Activated CD4-positive, alpha-beta memory T cell treated with anti-CD3 and anti-CD28 coated beads for 36 hours (primary cell): Measurements from ENCODE around the gene SH3RF3. TPM values are rescaled to one million over a fixed set of nuclear protein-coding genes. Genes with fewer than 3 reads are reported as not detected.

Experiments
- CTCF ChIA-PET: fragments of 350-600 bp; sonication (Branson Sonifier 250); formaldehyde crosslinking; loops from one replicate; lab custom pipeline; 2021; ENCODE audit warnings: antibody characterized with exemption, inconsistent platforms; lab: Charles Lee
- POLR2A ChIA-PET: fragments of 350-600 bp; sonication (Branson Sonifier 250); formaldehyde crosslinking; loops from one replicate; lab custom pipeline; 2021; ENCODE audit warnings: antibody characterized with exemption; lab: Charles Lee
- DNase-seq: peaks from one replicate; pipeline ENCODE4 v3.0.0-alpha.2; 2020
- H3K27ac Mint-ChIP-seq: one replicate; pipeline ENCODE4 v1.8.0; 2021; ENCODE audit warnings: mixed read lengths
- H3K27me3 Mint-ChIP-seq: one replicate; pipeline ENCODE4 v1.8.0; 2021; ENCODE audit warnings: mixed read lengths
- H3K36me3 Mint-ChIP-seq: one replicate; pipeline ENCODE4 v1.8.0; 2021; ENCODE audit warnings: mixed read lengths
- H3K4me1 Mint-ChIP-seq: one replicate; pipeline ENCODE4 v1.8.0; 2021; ENCODE audit warnings: low read depth, mixed read lengths
- H3K4me3 Mint-ChIP-seq: one replicate; pipeline ENCODE4 v1.8.0; 2021; ENCODE audit warnings: mild to moderate bottlenecking, mixed read lengths
- H3K9me3 Mint-ChIP-seq: one replicate; pipeline ENCODE4 v1.8.0; 2021; ENCODE audit warnings: mixed read lengths
- intact Hi-C: fragments of 100-400 bp; cut with micrococcal nuclease; formaldehyde crosslinking; loops from one replicate; pipeline ENCODE4 v1.15.1; 2023
- total RNA-seq, 2 experiments: library from RNA; stranded (reverse); gene quantifications; one replicate each; pipeline ENCODE4 v1.2.3, GENCODE V29; 2021

The SH3RF3 gene
- under 1 TPM; 0.33 to 0.34 TPM for total RNA-seq

- peak; percentile 30 for DNase-seq
- POLR2A ChIA-PET: no interaction called here
- Mint-ChIP-seq H3K27me3 (peaks cover 38% of the 10 kb centered on the region), H3K4me1 (peaks cover 11% of the 10 kb centered on the region), H3K27ac (no peak within 1 kb of the TSS), H3K36me3 (no peaks in the 10 kb centered on the region), H3K4me3 (peak within 1 kb of the TSS; percentile 69), H3K9me3 (no peaks in the 10 kb centered on the region)
- CTCF ChIA-PET: interaction anchor here (0.5 to 4.8 kb wide), 3 partner anchors 251 to 391 kb away, joined by 3 to 72 read pairs (median 3); no protein-coding TSS in a partner anchor
- intact Hi-C loops: loop anchor here (5.0 kb wide), 1 partner anchor 219 kb away; no protein-coding TSS in a partner anchor
Measured at GRCh38 chr2:109128616-109129355, at the start of gene SH3RF3. Gene SH3RF3, plus strand, starts transcription at chr2:109129205.

- H3K9me3 Mint-ChIP-seq: no peaks in the 10 kb centered on the region
- intact Hi-C loops: no loop called here
- no peak overlapping the region for H3K4me3 Mint-ChIP-seq
- H3K27me3 Mint-ChIP-seq: no peaks in the 10 kb centered on the region
- no peak for DNase-seq
- H3K4me1 Mint-ChIP-seq: peaks cover 5% of the 10 kb centered on the region
- H3K27ac Mint-ChIP-seq: no peak overlapping the region
- CTCF ChIA-PET: no interaction called here
- no peaks in the 10 kb centered on the region for H3K36me3 Mint-ChIP-seq
- POLR2A ChIA-PET: no interaction called here
Measured at GRCh38 chr2:109079590-109079989, 49.4 kb upstream of the SH3RF3 start.

DNA sequence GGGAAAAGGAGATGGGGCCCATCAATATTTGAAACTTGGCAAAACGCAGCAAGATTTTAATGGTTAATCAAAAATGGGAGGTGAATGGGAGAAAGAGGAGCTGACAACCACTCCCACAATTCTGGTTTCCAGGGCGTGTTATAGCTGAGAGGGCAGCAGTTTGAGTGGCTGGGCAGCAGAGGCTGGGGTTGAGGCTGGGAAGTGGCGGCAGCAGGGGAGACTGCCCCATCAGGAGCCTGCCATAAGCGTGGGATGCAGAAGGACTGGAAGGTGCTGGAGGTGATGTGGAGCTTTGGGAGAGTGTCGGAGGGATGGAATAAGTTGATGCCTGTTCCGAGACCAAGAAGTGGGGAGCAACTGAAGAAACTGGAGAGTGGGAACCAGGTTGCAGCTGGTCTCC, 48.9 kb upstream of the SH3RF3 start:
- Mint-ChIP-seq H3K27ac (no peak overlapping the region), H3K36me3 (no peaks in the 10 kb centered on the region), H3K4me3 (no peak overlapping the region), H3K27me3 (no peaks in the 10 kb centered on the region), H3K9me3 (no peaks in the 10 kb centered on the region), H3K4me1 (peaks cover 4% of the 10 kb centered on the region)
- no peak for DNase-seq
- CTCF ChIA-PET: interaction anchor here (0.5 kb wide), 1 partner anchor 312 kb away, joined by 3 read pairs; no protein-coding TSS in a partner anchor
- intact Hi-C loops: no loop called here
- POLR2A ChIA-PET: no interaction called here

- POLR2A ChIA-PET: no interaction called here
- H3K27ac Mint-ChIP-seq: no peak overlapping the region
- no peaks in the 10 kb centered on the region for H3K27me3 Mint-ChIP-seq
- intact Hi-C loops: no loop called here
- DNase-seq: no peak
- no peaks in the 10 kb centered on the region for H3K36me3 Mint-ChIP-seq
- CTCF ChIA-PET: interaction anchor here (0.5 kb wide), 1 partner anchor 312 kb away, joined by 3 read pairs; no protein-coding TSS in a partner anchor
- H3K4me1 Mint-ChIP-seq: no peaks in the 10 kb centered on the region
- H3K4me3 Mint-ChIP-seq: no peak overlapping the region
- H3K9me3 Mint-ChIP-seq: no peaks in the 10 kb centered on the region
Measured at GRCh38 chr2:109080757-109081156, 48.2 kb upstream of the SH3RF3 start.

GRCh38 chr2:109081374-109081773, 47.6 kb upstream of the SH3RF3 start:
- Mint-ChIP-seq H3K27ac (no peak overlapping the region), H3K4me3 (no peak overlapping the region), H3K36me3 (no peaks in the 10 kb centered on the region), H3K27me3 (no peaks in the 10 kb centered on the region), H3K9me3 (no peaks in the 10 kb centered on the region), H3K4me1 (no peaks in the 10 kb centered on the region)
- ChIA-PET CTCF (no interaction called here), POLR2A (no interaction called here)
- intact Hi-C loops: no loop called here
- DNase-seq: no peak

DNA sequence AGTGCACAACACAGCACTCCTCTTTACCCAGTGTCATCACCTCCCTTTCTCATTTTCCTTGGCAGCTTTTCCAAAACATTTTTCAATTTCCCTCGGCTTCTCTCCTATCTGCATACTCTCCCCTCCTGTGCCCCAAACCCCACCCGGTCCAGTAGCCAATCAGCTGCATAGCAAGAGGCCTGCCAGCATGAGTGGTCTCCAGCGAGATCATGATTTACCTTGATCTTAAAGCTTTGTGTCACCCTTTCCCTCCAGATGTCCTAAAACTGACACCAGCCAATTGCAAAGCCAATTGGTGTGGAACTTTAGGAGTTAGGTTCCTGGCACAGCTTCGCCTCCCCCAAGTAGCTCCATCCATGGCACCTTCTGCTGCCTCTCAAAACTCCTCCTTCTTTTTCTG, 45.2 kb upstream of the SH3RF3 start:
- no peak for DNase-seq
- Mint-ChIP-seq H3K9me3 (no peaks in the 10 kb centered on the region), H3K4me1 (peaks cover 3% of the 10 kb centered on the region), H3K27me3 (peaks cover under 1% of the 10 kb centered on the region), H3K4me3 (no peak overlapping the region), H3K27ac (no peak overlapping the region), H3K36me3 (no peaks in the 10 kb centered on the region)
- intact Hi-C loops: no loop called here
- ChIA-PET POLR2A (no interaction called here), CTCF (no interaction called here)

GRCh38 chr2:109084341-109084740, 44.7 kb upstream of the SH3RF3 start:
- POLR2A ChIA-PET: no interaction called here
- Mint-ChIP-seq H3K36me3 (no peaks in the 10 kb centered on the region), H3K4me1 (peaks cover 3% of the 10 kb centered on the region), H3K27ac (no peak overlapping the region), H3K9me3 (no peaks in the 10 kb centered on the region), H3K4me3 (no peak overlapping the region), H3K27me3 (peaks cover 2% of the 10 kb centered on the region)
- intact Hi-C loops: no loop called here
- DNase-seq: no peak
- CTCF ChIA-PET: no interaction called here

- intact Hi-C loops: no loop called here
- no peaks in the 10 kb centered on the region for H3K36me3 Mint-ChIP-seq
- H3K4me1 Mint-ChIP-seq: peaks cover 3% of the 10 kb centered on the region
- H3K27ac Mint-ChIP-seq: no peak overlapping the region
- DNase-seq: no peak
- POLR2A ChIA-PET: no interaction called here
- H3K9me3 Mint-ChIP-seq: peaks cover 2% of the 10 kb centered on the region
- peaks cover 2% of the 10 kb centered on the region for H3K27me3 Mint-ChIP-seq
- CTCF ChIA-PET: no interaction called here
- no peak overlapping the region for H3K4me3 Mint-ChIP-seq
Measured at GRCh38 chr2:109085912-109086742, 42.9 kb upstream of the SH3RF3 start.

- Mint-ChIP-seq H3K9me3 (peaks cover 2% of the 10 kb centered on the region), H3K36me3 (no peaks in the 10 kb centered on the region), H3K27ac (no peak overlapping the region), H3K4me1 (peaks cover 3% of the 10 kb centered on the region), H3K4me3 (no peak overlapping the region), H3K27me3 (peaks cover 2% of the 10 kb centered on the region)
- no peak for DNase-seq
- POLR2A ChIA-PET: no interaction called here
- CTCF ChIA-PET: no interaction called here
- intact Hi-C loops: no loop called here
Measured at GRCh38 chr2:109086743-109087020, 42.3 kb upstream of the SH3RF3 start.

GRCh38 chr2:109087055-109087663, 41.8 kb upstream of the SH3RF3 start:
- CTCF ChIA-PET: no interaction called here
- H3K27ac Mint-ChIP-seq: no peak overlapping the region
- H3K27me3 Mint-ChIP-seq: peaks cover 2% of the 10 kb centered on the region
- H3K36me3 Mint-ChIP-seq: no peaks in the 10 kb centered on the region
- H3K4me3 Mint-ChIP-seq: no peak overlapping the region
- intact Hi-C loops: no loop called here
- H3K9me3 Mint-ChIP-seq: peaks cover 2% of the 10 kb centered on the region
- POLR2A ChIA-PET: no interaction called here
- peaks cover 3% of the 10 kb centered on the region for H3K4me1 Mint-ChIP-seq
- DNase-seq: no peak

DNA sequence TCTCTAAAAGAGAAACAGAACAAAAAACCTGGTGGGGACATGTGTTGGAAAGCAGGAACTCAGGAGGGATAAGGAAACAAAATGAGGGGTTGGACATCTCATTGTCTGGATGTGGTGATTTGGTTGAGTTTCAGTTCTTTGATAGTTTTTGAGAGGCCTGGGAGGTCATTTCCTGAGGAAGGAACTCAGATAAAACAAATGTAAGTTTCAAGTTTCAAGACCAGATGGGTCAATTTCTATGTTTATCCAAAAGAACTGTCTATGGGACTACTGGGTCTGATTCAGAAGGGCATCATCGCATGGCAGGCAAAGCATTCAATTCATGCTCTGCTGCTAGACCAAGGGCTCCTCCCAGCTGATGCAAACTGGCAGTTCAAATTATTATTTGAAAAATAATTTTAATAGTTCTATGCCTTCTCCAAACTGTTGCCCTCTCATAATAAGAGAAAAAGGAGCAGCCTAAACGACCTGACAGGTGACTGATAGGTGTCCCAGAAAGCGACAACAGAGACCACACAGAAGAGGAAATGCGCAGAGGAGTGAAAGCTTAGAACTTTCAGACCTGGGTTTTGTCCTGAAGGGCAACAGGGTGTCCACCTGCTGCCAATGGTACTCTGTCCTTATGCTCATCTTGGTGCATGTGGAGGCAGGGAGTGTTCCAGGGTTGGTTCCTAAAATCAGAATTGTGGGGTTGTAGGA, 39.3 kb upstream of the SH3RF3 start:
- H3K27ac Mint-ChIP-seq: no peak overlapping the region

GRCh38 chr2:109091526-109091925, 37.5 kb upstream of the SH3RF3 start:
- ChIA-PET POLR2A (no interaction called here), CTCF (no interaction called here)

More for the DNA sequence above, 39.3 kb upstream of the SH3RF3 start:
- ChIA-PET CTCF (no interaction called here), POLR2A (no interaction called here)
- intact Hi-C loops: no loop called here
- no peak for DNase-seq
- Mint-ChIP-seq H3K9me3 (peaks cover 17% of the 10 kb centered on the region), H3K4me1 (peaks cover 3% of the 10 kb centered on the region), H3K4me3 (no peak overlapping the region), H3K27me3 (peaks cover 2% of the 10 kb centered on the region), H3K36me3 (peaks cover 2% of the 10 kb centered on the region)

More at GRCh38 chr2:109091526-109091925, 37.5 kb upstream of the SH3RF3 start:
- intact Hi-C loops: no loop called here
- no peak overlapping the region for H3K27ac Mint-ChIP-seq
- no peak overlapping the region for H3K4me3 Mint-ChIP-seq
- peaks cover 2% of the 10 kb centered on the region for H3K36me3 Mint-ChIP-seq
- H3K4me1 Mint-ChIP-seq: peaks cover 3% of the 10 kb centered on the region
- peaks cover 2% of the 10 kb centered on the region for H3K27me3 Mint-ChIP-seq
- no peak for DNase-seq
- peaks cover 21% of the 10 kb centered on the region for H3K9me3 Mint-ChIP-seq
